HG03575 (cell line): ENCODE results near the gene BTBD7.

ENCODE experiments used
- ATAC-seq: cut with Tn5 transposase; IDR thresholded peaks from one replicate; pipeline ENCODE4 v1.9.1; 2021; ENCODE audit not compliant: unreplicated experiment, insufficient number of reproducible peaks, low FRiP score; ENCODE audit errors: extremely low read depth

Gene BTBD7

DNA sequence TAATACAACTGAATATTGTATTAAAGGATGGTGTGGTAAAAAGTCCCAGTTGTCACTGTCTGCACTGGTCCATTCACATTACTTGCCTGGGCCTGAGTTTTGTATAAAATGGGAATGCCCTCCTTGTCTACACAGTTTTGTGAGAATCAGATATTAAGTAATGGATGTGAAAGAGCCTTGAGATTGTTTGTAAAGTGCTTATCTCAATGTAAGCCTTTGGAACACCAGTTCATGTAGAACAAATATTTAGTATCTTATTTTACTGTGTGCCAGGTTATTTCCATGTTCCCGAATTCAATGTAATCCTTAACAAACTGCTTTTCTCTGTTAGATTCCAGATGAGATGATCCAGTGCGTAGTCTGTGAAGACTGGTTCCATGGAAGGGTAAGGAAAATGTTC, 118.2 kb downstream of the BTBD7 start:
- no peak for ATAC-seq

DNA sequence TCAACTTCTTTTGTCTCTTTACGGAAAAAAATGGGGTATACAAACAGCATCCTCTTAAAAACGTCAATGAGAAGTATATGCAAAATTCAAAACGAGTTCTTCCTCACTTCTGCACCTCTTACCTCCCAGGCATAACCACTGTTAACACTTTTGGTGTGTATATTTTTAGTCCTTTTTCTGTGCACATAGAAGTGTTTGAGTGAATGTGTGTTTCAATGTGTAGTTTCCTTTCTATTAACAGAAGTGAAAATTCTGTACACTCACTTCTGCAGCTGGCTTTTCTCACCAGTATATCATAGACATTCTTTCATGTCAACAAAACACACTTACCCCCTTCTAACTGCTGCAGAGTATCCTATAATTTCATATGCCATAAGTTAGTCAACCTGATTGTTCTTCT, 120.4 kb downstream of the BTBD7 start:
- peak; percentile 62 for ATAC-seq

DNA sequence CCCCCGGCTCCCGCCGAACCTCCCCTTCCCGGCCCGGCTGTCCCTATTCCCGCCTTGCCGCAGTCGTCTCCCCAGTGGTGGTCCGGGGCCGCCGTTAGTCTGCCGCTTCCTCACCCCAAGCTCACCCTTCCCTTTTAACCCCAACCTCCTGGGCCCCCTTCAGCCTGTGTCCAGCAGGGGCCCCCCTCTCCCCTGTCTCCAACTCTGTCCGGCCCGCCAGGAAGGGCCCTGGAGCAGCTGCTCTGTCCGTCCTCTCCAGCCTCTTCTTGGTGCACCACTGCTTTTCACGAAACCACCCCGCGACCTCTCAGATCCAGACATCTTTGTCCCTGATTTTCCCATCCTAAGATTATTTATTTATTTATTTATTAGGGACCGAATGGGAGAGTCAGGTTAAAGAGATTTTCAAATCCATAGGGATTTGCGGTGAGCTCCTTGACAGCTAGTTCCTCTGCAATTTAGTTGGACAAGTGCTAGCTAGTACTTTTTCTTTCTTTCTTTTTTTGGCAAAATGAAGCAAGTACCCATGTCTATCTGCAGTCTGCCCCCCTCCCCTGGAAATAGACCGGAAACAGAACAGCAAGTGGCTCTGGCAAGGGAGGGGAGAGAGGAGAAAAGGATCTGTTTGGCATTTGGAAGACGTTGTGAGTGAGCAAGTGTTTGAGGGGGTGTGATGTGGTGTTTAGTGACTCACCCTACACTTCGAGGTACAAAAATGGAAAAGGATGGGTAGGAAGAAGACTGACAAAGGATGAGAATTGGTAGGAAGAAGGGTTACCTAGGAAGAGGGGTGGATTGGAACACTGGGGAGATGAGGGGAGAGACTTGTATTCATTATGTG, 125.1 kb downstream of the BTBD7 start:
- peak; percentile 7 for ATAC-seq

DNA sequence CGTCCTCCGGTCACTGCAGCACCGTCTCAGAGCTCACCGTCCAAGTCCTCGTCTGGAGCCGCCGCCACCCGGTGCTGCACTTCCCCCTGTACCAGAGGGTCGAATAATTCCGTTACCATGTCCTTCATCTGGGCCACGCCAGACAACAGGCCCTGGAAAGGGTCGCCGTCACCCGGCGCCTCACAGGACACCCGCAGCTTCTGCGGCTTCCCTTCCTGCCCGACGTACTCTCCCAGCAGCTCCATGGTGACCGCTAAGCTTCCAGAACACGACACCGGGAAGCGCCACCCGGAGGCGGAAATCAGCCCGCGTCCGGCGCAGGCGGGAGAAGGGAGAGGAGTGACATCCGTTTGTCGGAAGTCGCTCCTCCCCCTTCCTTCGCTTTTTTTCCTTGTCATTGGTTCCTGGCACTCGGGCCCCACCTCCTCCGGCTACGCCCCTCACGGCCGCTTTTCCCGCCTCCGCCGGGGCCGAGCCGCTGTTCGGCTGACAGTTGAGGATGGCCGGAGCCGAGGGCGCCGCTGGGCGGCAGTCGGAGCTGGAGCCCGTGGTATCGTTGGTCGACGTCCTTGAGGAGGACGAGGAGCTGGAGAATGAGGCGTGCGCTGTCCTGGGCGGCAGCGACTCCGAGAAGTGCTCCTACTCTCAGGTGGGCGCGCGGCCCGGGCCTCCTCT, 125.9 kb downstream of the BTBD7 start, which contains the start of the genes GON7 and UBR7:
GON7 (minus strand) TSS at position 273 of the 675 bp plus-strand sequence; CDS start at position 245, 28 bp downstream.
UBR7 (plus strand) TSS at position 464 of the 675 bp plus-strand sequence; CDS start at position 500, 36 bp downstream.
- peak; percentile 48 for ATAC-seq

DNA sequence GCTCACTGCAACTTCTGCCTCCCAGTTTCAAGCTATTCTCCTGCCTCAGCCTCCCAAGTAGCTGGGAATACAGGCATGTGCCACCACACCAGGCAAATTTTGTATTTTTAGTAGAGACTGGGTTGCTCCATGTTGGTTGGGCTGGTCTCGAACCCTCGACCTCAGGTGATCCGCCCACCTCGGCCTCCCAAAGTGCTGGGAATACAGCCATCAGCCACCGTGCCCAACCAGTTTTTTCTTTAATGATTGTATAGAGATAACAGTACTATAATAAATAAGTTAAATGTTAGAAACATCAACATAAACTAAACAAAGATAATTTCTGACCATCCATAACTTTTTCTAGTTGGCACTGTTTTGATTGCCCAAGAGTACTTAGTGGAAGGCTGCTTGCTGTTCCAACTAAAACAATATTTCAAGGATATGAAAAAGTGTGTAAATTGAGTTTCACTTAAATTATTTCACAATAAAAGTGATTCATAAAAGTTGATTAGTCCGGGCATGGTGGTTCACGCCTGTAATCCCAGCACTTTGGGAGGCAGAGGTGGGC, 131.6 kb downstream of the BTBD7 start:
- no peak for ATAC-seq

DNA sequence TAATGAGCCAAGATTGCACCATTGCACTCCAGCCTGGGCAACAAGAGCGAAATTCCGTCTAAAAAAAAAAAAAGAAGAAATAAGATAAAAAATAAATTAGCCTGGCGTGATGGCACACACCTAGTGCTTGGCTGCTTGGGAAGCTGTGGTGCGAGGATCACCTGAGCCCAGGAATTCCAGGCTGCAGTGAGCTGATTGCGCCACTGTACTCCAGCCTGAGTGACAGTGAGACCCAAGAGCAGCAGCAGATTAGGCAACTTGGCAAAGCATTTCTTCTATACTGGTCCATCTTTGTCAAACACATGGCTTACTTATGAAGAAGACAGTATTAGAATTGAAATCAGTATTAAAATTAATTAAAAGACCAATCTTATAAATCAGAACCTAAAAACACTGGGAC, 132.3 kb downstream of the BTBD7 start:
- ATAC-seq: no peak

DNA sequence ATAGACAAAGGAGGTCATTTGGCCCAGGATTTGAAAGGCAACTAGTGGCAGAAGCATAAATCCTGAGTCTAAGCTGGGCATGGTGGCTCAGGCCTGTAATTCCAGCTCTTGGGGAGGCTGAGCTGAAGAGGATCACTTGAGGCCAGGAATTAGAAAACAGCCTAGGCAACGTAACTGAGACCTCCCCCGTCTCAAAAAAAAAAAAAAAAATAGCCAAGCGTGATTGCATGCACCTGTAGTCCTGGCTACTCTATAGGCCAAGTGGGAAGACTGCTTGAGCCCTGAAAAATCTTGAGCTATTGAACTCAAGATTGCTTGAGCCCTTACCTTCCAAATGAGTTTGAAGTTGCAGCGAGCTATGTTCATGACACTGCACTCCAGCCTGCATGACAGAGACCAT, 133.8 kb downstream of the BTBD7 start:
- ATAC-seq: no peak

DNA sequence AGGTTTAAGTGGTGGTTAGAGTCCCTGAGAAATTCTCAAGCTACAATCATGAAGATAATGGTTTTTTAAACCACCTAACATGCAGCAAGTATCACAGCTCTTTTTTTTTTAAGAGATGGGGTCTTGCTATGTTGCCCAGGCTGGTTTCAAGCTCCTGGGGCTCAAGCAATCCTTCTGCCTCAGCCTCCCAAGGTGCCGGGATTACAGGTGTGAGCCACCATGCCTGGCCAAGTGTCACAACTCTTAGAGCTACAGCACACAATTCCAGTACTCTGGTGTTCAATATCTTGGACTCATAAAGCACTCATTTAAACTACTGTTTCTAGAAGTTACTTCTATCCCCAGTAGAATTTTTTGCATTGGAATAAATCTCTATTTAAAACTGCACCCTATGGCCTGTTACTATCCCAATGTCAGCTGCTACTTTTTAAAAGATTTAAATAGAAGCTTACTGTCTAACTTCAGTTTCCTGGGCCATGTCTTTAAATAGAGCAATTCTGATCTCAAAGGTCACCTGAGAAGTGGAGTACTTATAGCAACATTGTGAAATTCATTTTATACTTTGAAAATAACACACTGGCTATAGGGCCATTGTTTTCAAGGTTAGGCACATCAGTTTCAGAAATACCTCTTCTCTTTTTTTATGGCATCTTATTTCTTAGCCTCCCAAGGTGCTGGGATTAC, 137.4 kb downstream of the BTBD7 start:
- ATAC-seq: no peak
